ENCODE data around the gene TRIM51.
"Not testable (repeated sequence)": the region's sequence is repeated elsewhere in the genome, so short reads cannot be mapped to it uniquely, and the experiment has no call there.

Gene TRIM51, protein sequence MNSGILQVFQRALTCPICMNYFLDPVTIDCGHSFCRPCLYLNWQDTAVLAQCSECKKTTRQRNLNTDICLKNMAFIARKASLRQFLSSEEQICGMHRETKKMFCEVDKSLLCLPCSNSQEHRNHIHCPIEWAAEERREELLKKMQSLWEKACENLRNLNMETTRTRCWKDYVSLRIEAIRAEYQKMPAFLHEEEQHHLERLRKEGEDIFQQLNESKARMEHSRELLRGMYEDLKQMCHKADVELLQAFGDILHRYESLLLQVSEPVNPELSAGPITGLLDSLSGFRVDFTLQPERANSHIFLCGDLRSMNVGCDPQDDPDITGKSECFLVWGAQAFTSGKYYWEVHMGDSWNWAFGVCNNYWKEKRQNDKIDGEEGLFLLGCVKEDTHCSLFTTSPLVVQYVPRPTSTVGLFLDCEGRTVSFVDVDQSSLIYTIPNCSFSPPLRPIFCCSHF

DNA sequence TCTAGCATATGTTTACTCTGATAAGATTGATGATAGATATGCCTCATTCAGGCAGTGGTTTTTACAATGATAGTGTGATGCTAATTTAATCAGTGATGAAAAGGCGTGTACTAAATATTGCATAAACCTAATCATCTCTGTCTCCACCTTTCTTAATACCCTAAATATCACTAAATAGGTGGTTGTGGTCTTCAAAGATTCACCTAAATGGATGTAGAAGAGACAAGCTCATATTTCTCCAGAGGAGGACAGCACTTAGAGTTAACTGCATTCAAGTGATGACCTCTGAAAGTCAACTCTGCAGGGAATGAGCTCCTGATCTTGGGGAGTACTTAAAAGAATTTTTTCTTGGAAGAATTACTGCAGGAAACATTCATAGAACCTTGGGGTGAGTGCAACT, at the start of gene TRIM51:
TSS of gene TRIM51 (plus strand) at position 301 of the 400 bp plus-strand sequence. CDS start 2,132 bp downstream, outside the sequence.
- not testable (repeated sequence) for DNase-seq

DNA sequence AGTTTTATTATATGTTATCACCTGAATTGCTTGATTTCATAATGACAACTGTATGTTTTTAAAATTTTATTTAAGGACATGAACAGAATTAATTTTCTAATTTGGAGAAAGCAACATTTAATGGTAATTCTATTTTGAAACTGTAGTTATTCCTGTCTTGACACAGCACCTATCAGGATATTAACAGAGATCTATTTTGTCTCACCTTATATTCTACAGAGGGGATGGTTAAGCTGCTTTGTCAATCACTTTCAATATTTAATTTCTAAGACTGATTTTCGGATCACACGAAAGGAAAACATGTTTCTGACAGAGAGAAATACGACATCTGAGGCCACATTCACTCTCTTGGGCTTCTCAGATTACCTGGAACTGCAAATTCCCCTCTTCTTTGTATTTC, 44.6 kb upstream of the TRIM51 start, which contains the start of gene OR5D16:
TSS of gene OR5D16 (plus strand) at position 301 of the 400 bp plus-strand sequence. CDS start at position 301, 0 bp downstream.
- DNase-seq, result no peak

DNA sequence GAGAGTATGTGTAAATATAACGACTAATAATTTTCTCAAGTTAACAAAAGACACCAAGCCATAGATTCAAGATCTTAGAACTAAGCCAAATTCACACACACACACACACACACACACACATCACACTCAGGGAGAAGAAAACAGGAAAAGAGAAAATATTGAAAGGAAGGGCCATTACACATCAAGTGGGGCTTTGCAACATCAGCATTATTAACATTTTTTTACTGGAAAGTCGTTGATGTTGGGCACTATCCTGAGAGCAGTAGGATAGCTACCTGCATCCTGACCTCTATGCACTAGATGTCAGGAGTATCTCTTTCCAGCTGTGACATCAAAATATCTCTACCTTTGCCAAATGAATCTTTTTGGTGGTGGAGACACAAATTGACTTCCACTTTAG, 35.6 kb upstream of the TRIM51 start:
- DNase-seq, result no peak

DNA sequence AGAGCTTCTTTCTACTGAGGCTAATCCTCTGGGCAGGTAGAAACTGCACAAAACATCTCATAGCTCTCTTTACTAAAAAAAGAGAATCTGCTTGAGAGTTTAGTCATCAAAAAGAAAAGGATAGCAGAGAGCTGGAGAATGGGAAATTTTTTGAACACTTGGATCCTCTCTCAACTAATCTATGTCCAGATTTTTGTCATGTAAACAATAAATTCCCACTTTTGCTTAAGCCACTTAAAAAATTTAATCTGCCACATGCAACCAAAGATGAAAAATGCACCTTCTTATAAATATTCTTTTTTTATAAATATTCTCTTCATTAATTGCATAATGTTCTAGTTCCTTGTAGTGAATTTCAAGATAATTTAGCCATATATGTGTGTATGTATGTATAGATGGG, 34.1 kb upstream of the TRIM51 start:
- DNase-seq, result no peak

DNA sequence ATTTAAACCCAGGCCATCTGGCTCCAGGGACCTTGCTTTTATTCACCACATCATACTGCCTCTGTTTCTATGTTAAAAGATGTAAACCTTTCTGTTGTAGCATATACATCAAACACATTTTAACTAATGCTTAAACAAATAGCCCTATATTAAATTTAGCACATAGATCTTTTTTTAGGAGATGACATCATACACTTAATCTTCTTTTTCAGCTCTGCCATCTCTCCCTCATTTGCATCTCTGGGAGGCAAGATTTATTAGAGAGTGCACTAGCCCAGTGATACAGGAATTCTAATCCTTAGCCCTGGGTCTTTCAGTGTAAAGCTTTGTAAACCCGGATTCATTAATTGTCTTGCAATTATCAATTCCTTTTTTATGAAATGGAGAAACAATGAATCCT, 31.0 kb upstream of the TRIM51 start:
- no peak for DNase-seq

DNA sequence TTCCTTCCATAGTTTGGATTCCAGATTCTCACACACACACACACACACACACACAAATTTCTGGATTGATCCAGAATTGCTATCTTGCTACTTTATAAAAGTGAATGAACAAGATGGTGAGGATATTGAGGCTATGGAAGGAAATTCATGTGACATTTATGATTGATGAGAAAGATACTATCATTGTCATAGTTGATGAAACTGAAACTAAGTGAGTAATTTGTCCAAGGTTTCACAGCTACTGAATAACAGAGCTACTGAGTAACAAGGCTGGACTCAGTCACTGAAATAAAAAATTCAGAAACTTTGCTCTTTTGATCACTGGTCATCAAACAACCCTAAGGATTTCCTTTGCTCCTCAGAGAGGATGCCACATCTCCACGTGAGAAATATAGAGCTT, 28.4 kb upstream of the TRIM51 start:
- no peak for DNase-seq

DNA sequence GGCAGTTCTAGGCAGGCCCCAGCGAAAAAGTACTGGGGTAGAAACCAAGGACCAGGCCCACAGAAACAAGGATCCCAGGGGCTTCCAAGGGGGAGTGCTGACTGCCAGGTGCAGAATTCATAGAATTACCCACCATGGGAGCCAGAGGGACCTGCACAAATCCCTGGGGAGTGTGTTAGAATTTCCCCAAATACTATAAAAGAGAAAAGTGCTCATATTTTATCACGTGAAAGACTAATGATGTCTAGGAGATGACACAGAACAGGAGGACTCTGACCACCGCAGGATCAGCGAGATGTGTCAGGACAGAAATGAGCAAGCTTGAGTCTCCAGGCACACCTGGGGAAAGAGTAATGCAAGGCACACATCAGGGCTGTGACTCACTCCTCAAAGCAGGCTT, 15.7 kb upstream of the TRIM51 start:
- DNase-seq, result not testable (repeated sequence)

DNA sequence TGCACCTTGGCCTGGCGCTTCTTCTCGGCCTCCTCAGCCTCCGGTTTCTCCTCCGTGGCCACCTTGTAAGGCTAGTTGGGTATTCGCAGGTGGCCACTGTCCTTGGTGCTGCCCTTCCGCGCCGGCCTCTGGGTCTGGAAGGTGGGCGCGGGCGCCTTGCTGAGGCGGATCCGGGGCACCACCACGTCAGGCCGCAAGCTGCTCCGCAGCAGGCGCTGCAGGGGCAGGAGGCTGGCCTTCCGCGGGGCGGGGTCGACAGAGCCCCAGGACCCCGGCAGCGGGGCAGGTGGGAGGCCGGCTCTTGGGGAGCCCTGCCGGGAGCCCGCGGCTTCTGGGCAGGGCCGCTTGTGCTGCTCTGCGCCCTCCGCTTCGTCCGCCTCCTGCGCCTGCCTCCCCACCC, 10.4 kb upstream of the TRIM51 start:
- not testable (repeated sequence) for DNase-seq

DNA sequence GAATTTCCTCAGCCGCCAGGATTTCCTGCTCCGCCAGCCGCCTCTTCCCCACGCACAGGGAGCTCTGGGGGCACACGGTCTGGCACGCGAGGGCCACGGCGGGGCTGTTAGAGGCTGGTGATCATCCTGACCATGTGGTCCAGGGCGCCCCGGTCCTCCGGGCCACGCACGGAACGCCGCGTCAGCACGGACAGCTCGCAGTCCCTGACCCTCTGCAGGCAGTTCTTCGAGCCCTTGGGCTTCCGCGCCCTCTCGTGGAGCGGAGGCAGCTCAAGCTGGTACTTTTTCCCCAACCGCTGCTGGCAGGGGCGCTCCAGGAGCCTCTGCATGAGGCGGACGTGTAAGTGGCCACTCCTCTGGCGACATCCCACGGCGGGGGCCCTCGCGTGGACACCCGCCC, 10.0 kb upstream of the TRIM51 start:
- not testable (repeated sequence) for DNase-seq

DNA sequence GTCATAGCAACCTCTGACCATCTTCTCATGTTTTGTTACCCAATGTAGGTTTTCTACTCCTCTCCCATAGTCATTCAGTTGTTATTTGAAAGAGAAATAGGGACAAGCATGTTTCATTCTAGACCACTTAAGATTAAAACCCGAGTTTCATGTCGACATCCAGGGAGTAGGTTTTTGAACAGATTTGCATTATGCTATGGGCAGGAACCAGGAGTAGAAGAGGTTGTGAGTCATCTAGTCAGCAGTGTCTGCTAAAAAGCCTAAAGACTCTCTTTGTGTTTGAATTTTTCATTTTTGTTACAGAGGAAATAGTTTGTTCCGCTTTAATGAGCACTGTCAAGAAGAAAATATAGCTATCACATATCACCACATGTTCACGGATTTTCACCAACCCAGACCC, 1.9 kb downstream of the TRIM51 start:
- DNase-seq, result not testable (repeated sequence)

DNA sequence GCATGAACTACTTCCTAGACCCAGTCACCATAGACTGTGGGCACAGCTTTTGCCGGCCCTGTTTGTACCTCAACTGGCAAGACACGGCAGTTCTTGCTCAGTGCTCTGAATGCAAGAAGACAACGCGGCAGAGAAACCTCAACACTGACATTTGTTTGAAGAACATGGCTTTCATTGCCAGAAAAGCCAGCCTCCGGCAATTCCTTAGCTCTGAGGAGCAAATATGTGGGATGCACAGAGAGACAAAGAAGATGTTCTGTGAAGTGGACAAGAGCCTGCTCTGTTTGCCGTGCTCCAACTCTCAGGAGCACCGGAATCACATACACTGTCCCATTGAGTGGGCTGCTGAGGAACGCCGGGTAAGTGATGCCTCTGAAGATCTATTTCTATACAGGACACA, 2.4 kb downstream of the TRIM51 start:
- DNase-seq, result not testable (repeated sequence)

DNA sequence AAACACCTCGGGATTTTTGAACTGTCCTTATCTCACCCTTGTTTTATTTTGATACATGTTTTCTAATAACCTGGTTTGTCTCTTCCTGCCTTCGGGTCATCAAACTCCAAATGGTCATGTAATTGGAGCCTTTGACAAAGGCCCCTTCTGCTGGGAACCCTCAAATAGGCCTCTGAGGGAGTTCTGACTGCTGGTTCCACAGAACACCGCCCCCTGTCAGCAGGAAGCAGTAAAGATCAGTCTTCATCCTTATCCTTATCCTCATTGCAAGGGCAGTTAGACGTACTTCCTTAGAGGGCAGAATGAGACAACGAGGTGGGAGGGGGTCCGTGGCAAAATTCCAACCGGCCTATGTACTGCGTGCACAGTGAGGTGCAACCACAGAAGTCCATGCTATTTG, 12.1 kb downstream of the TRIM51 start:
- no peak for DNase-seq

DNA sequence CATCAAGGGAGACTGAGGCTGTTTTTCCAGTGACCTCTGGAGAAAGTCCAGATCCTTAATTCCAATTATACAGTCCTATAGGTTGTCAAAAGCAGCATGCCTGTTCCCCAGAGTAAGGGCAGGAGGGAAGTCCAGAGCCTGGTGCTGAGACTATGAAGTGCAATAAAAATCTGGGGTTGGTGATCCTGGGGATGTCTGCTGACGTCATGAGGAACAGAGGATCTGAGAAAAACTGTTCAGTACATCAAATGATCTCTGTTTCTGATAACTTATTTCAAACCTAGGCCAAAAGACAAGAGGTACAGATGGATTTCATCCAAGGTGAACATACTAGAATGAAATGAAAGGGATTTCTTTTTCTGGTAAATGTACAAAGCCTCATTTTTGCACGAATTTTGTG, 19.2 kb downstream of the TRIM51 start:
- DNase-seq, result no peak

DNA sequence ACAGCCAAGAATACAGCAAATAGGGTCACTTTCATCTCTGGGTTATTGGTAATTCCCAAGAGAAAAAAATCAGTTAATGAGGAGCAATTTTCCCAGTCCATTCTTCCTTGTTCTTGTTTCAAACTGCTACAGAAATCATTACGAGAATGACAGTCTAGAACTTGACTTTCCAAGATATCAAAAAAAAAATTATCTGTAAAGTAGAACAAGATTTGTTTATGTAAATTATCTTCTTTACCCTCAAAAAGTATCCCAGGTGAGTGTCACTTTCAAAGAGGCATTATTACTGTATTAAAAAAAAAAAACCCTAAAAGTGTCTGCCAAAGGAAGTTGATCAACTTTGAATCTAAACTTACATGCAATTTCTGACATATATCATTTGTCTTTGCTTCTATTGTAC, 31.4 kb downstream of the TRIM51 start, which contains the start of gene OR5W2:
TSS of gene OR5W2 (minus strand) at position 101 of the 400 bp plus-strand sequence. CDS start at position 101, 0 bp downstream.
- no peak for DNase-seq

DNA sequence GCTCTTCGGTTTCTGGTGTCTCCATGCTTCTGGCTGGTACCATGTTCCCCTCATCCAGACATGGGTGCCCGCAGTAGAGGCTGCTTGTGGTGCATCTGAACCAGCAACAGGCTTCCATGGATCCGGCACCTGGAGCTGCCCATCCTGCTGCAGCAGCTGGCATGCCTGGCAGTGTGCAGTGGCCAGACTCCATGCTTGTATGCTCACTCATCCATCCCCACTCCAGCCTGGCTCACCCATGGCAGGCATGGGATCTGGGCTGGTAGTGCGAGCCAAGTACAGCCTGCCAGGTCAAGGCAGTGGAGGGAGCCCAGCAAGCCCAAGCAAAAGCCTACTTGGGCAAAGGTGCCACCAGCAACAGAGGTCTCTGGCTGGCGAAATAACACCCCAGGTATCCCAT, 37.4 kb downstream of the TRIM51 start:
- no peak for DNase-seq

DNA sequence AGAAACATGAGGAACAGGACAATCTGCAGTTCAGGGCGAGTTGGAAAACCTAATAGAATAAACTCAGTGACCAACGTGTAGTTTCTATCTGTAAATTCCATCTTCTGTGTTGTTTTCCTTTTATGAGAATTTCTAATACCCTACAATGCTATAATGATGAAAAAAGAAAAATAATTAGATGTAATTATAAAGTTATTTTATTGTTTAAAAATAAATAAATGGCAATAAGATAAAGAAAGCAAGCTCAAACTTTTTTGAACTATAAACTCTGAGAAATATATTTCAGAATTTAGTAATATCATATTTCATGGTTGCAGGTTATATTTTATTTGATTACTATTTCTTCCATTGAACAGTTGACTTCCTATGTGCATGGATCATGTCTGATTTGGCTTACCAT, 53.2 kb downstream of the TRIM51 start, which contains the start of gene OR5I1:
TSS of gene OR5I1 (minus strand) at position 101 of the 400 bp plus-strand sequence. CDS start at position 101, 0 bp downstream.
- DNase-seq, result no peak
